ENCODE measurements around the gene UBE2Z. TPM values are rescaled to one million over a fixed set of nuclear protein-coding genes. Genes with fewer than 3 reads are reported as not detected.
A peak's percentile ranks its signal among the peaks of the same experiment; 100 is the strongest.

The UBE2Z gene
- polyA plus RNA-seq, 2 of the 4 experiments (the other 2 are of a cell fraction): 109 to 174 TPM

DNA sequence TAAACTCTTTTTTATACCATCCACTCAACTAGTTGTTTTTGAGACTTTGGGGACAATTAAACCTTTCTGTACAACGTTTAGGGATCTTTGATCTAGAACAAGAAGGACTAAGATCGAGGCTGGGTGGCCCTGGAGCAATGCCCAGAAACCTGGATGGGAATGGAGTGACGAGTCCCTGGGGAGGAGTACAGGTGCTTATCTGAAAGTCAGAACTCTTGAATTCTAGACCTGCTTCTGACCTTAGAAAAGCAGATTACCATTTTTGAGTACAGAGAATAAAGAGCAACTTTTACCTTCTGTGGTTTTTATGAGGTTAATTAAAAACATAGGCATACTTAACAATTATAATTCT is 17.8 kb downstream of the UBE2Z start:
- CTCF ChIA-PET: interaction anchor here (11.9 kb wide), 1 partner anchor 106 kb away, joined by 93 read pairs; no protein-coding TSS in a partner anchor
- DNase-seq (ENCODE audit: low read depth in 1 of 2, low spot score in 1 of 2) (no peak), ATAC-seq (no peak), FAIRE-seq (no peak)
- H3K27ac ChIP-seq: no peak overlapping the region
- TF ChIP-seq EHF (CRISPR knock-in tag; IDR thresholded peaks at IDR 0.05) (no peak), POLR2A (IDR thresholded peaks at IDR 0.05; ENCODE audit: low read length) (no peak), NR3C1 (IDR thresholded peaks at IDR 0.05) (no peak), RFX5 (IDR thresholded peaks at IDR 0.05) (no peak), RAD21 (conservative IDR thresholded peaks at IDR 0.05 in 1 of 2, IDR thresholded peaks at IDR 0.05 in 1 of 2) (no peak), TFCP2L1 (CRISPR knock-in tag; IDR thresholded peaks at IDR 0.05) (no peak), NPAS2 (CRISPR knock-in tag; IDR thresholded peaks at IDR 0.05; ENCODE audit: borderline replicate concordance) (no peak), ZSCAN20 (CRISPR knock-in tag; IDR thresholded peaks at IDR 0.05) (no peak), PBX3 (IDR thresholded peaks at IDR 0.05) (no peak), EHMT2 (IDR thresholded peaks at IDR 0.05; ENCODE audit: low read depth) (no peak), CBX2 (IDR thresholded peaks at IDR 0.05; ENCODE audit: borderline replicate concordance, low read depth) (no peak), HOXA7 (CRISPR knock-in tag; IDR thresholded peaks at IDR 0.05) (no peak)
- TF ChIP-seq, protein P1, sequence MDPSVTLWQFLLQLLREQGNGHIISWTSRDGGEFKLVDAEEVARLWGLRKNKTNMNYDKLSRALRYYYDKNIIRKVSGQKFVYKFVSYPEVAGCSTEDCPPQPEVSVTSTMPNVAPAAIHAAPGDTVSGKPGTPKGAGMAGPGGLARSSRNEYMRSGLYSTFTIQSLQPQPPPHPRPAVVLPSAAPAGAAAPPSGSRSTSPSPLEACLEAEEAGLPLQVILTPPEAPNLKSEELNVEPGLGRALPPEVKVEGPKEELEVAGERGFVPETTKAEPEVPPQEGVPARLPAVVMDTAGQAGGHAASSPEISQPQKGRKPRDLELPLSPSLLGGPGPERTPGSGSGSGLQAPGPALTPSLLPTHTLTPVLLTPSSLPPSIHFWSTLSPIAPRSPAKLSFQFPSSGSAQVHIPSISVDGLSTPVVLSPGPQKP (IDR thresholded peaks at IDR 0.05; ENCODE audit: low read depth, low read length): no peak
- TF ChIP-seq, protein P2, sequence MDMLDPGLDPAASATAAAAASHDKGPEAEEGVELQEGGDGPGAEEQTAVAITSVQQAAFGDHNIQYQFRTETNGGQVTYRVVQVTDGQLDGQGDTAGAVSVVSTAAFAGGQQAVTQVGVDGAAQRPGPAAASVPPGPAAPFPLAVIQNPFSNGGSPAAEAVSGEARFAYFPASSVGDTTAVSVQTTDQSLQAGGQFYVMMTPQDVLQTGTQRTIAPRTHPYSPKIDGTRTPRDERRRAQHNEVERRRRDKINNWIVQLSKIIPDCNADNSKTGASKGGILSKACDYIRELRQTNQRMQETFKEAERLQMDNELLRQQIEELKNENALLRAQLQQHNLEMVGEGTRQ (IDR thresholded peaks at IDR 0.05): no peak
- WGBS (ENCODE audit: missing lambda C conversion rate): 55% methylated on average over 3 of the region's 3 CpGs
- no peak overlapping the region for H3K4me2 ChIP-seq
- H3K4me3 ChIP-seq: no peak overlapping the region
- no peaks in the 10 kb centered on the region for H3K9me3 ChIP-seq
- POLR2A ChIA-PET: no interaction called here
- no peaks in the 10 kb centered on the region for H3K4me1 ChIP-seq

DNA sequence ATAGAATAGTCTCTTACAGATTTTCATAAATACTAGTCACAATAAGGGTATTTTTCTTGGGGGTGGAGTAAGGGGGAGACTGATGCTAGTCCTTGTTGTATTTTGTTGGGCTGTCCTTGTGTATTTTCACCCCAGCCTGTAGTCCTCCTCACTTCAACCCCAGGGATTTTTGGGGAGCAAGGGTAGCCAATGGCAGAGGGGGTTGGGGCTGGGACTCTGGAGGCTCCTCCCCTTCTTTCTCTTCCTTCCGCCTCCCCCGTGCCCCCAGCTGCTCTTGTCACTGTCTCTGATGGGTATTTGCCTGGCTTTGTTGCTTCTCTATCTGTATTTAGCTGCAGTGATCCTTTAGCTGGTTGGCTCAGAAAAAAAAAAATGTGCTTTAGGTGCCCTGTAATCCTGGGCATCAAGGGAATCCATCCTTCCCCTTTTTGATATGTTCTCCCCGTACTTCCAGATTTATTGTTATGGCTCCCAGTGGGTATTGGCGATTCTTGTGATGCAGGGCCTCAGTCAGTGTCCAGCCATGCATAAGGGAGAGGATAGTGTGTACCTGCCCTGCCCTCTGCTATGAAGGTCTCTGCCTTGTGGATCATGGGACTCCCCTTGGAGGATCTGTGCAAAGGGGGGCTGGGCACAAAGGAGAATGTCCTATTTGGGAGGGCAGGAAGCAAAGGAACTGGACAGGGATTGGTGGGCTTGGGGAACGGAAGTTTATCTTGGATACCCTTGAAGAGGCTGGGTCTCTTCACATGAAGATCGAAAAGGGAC is 20.0 kb downstream of the UBE2Z start:
- ATAC-seq: peak in 1 of 2 experiments; percentile 6; a peak in 1 of 6 replicates
- POLR2A ChIA-PET: interaction anchor here (0.7 to 1.0 kb wide), 2 partner anchors 34 to 68 kb away, joined by 3 read pairs; no protein-coding TSS in a partner anchor
- CTCF ChIA-PET: interaction anchor here (0.9 to 11.9 kb wide), 4 partner anchors 9 to 104 kb away, joined by 3 to 93 read pairs (median 4); no protein-coding TSS in a partner anchor

More for the DNA sequence above, 20.0 kb downstream of the UBE2Z start:
- no peak for DNase-seq (ENCODE audit: low read depth in 1 of 2, low spot score in 1 of 2)
- Histone ChIP-seq H3K27ac (no peak overlapping the region), H3K9me3 (no peaks in the 10 kb centered on the region), H3K4me3 (no peak overlapping the region), H3K4me1 (no peaks in the 10 kb centered on the region), H3K4me2 (no peak overlapping the region)
- WGBS (ENCODE audit: missing lambda C conversion rate): 78% methylated on average over 6 of the region's 6 CpGs
- FAIRE-seq: no peak
- TF ChIP-seq HEYL (CRISPR knock-in tag; IDR thresholded peaks at IDR 0.05) (no peak), HDAC2 (IDR thresholded peaks at IDR 0.05) (no peak), BHLHE40 (IDR thresholded peaks at IDR 0.05; ENCODE audit: low read depth, low read length) (no peak), TP53 (CRISPR knock-in tag; IDR thresholded peaks at IDR 0.05) (no peak), MYC (IDR thresholded peaks at IDR 0.05; ENCODE audit: borderline replicate concordance, low read length) (no peak), EP300 (IDR thresholded peaks at IDR 0.05) (no peak), PBX3 (IDR thresholded peaks at IDR 0.05) (0 out of 2 replicates have a peak, but pooled peaks have one; percentile 30), HOXA7 (CRISPR knock-in tag; IDR thresholded peaks at IDR 0.05) (peak; percentile 49; the same call in 1 of the 2 replicates), MAFK (IDR thresholded peaks at IDR 0.05; ENCODE audit: partially characterized antibody) (no peak), RARB (CRISPR knock-in tag; IDR thresholded peaks at IDR 0.05) (no peak), FOSB (CRISPR knock-in tag; IDR thresholded peaks at IDR 0.05) (0 out of 2 replicates have a peak, but pooled peaks have one; percentile 43), SREBF2 (IDR thresholded peaks at IDR 0.05) (no peak), JUN (IDR thresholded peaks at IDR 0.05) (no peak), ZFP36 (IDR thresholded peaks at IDR 0.05; ENCODE audit: borderline replicate concordance, partially characterized antibody) (no peak)
- TF ChIP-seq, protein P3, sequence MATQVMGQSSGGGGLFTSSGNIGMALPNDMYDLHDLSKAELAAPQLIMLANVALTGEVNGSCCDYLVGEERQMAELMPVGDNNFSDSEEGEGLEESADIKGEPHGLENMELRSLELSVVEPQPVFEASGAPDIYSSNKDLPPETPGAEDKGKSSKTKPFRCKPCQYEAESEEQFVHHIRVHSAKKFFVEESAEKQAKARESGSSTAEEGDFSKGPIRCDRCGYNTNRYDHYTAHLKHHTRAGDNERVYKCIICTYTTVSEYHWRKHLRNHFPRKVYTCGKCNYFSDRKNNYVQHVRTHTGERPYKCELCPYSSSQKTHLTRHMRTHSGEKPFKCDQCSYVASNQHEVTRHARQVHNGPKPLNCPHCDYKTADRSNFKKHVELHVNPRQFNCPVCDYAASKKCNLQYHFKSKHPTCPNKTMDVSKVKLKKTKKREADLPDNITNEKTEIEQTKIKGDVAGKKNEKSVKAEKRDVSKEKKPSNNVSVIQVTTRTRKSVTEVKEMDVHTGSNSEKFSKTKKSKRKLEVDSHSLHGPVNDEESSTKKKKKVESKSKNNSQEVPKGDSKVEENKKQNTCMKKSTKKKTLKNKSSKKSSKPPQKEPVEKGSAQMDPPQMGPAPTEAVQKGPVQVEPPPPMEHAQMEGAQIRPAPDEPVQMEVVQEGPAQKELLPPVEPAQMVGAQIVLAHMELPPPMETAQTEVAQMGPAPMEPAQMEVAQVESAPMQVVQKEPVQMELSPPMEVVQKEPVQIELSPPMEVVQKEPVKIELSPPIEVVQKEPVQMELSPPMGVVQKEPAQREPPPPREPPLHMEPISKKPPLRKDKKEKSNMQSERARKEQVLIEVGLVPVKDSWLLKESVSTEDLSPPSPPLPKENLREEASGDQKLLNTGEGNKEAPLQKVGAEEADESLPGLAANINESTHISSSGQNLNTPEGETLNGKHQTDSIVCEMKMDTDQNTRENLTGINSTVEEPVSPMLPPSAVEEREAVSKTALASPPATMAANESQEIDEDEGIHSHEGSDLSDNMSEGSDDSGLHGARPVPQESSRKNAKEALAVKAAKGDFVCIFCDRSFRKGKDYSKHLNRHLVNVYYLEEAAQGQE (IDR thresholded peaks at IDR 0.05): no peak
- TF ChIP-seq, protein P4, sequence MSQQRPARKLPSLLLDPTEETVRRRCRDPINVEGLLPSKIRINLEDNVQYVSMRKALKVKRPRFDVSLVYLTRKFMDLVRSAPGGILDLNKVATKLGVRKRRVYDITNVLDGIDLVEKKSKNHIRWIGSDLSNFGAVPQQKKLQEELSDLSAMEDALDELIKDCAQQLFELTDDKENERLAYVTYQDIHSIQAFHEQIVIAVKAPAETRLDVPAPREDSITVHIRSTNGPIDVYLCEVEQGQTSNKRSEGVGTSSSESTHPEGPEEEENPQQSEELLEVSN (IDR thresholded peaks at IDR 0.05; ENCODE audit: borderline replicate concordance, low read depth): no peak
